Fibroblast of skin of left quadriceps (primary cell): Measurements from ENCODE around the gene GPLD1.
"Not testable (repeated sequence)": the region's sequence is repeated elsewhere in the genome, so short reads cannot be mapped to it uniquely, and the experiment has no call there.

Experiments
- DNase-seq, 2 experiments: peaks; one replicate each; pipeline ENCODE4 v3.0.0-alpha.2; 2013; ENCODE audit warnings: low read depth in 2 of 2

The GPLD1 gene, protein sequence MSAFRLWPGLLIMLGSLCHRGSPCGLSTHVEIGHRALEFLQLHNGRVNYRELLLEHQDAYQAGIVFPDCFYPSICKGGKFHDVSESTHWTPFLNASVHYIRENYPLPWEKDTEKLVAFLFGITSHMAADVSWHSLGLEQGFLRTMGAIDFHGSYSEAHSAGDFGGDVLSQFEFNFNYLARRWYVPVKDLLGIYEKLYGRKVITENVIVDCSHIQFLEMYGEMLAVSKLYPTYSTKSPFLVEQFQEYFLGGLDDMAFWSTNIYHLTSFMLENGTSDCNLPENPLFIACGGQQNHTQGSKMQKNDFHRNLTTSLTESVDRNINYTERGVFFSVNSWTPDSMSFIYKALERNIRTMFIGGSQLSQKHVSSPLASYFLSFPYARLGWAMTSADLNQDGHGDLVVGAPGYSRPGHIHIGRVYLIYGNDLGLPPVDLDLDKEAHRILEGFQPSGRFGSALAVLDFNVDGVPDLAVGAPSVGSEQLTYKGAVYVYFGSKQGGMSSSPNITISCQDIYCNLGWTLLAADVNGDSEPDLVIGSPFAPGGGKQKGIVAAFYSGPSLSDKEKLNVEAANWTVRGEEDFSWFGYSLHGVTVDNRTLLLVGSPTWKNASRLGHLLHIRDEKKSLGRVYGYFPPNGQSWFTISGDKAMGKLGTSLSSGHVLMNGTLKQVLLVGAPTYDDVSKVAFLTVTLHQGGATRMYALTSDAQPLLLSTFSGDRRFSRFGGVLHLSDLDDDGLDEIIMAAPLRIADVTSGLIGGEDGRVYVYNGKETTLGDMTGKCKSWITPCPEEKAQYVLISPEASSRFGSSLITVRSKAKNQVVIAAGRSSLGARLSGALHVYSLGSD

DNA sequence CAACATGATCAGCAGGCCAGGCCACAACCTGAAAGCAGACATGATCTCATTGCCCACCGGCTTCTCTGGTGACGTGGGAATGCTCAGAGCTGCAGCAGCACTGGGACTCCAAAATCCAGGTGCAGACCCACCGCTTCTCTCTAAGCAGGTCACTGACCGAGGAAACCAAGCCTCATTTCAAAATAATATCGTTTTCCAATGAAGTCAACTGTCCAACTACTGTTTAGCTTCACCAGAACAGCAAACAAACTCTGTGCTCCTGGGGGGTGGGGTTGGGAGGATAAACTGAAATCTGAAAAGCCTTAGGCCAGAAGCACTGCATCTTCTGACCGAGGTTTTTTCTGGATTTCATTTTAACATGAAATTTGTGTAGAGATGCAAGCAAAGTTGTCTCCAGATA, at the start of gene GPLD1:
TSS of gene GPLD1 (minus strand) at position 109 of the 400 bp plus-strand sequence. CDS start at position 42, 67 bp downstream.
- DNase-seq, result no peak

DNA sequence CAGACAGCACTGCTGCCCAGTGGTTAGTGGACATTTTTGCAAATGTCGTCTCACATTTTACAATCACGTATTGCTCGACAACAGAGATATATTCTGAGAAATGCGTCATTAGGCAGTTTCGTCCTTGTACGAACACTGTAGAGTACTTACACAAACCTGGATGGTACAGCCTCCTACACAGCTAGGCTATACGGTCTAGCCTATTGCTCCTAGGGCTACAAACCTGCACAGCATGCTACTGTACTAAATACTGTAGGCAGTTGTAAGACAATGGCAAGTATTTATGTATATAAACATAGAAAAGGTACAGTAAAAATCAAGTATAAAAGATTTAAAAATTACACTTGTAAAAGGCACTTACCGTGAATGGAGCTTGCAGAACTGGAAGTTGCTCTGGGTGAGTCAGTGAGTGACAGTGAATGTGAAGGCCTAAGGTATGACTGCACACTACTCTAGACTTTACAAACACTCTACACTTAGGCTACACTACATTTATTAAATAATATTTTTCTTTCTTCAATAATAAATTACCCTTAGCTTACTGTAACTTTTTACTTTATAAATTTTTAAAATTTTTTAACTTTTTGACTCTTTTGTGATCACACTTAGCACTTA, 48.5 kb upstream of the GPLD1 start:
- DNase-seq, result no peak

DNA sequence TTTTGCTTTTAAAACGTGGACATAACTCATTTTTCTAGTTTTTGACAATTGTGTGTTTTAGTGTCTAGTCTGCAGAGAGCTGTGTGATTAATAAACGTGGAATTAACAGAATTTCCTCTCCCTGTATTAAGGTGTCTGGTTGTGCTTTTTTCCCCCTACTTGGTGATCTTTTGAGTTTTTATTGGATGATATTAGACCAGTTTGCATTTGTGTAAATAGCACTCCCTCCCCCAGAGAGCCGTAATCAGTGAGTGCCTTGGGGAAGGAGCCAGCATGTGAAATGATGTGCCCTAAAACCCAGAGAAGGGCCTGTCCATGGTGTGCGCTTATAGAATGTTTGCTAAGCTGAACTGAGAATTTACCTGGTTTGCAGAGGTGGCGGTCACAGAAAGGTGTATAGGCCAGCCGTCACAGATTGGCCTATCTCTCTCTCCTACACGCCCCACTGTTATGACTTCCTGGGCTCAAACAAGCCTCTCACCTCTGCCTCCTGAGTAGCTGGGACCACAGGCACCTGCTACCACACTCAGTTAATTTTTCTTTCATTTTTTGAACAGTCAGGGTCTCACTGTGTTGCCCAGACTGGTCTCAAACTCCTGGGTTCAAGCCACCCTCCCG, 47.8 kb upstream of the GPLD1 start:
- DNase-seq, result no peak

DNA sequence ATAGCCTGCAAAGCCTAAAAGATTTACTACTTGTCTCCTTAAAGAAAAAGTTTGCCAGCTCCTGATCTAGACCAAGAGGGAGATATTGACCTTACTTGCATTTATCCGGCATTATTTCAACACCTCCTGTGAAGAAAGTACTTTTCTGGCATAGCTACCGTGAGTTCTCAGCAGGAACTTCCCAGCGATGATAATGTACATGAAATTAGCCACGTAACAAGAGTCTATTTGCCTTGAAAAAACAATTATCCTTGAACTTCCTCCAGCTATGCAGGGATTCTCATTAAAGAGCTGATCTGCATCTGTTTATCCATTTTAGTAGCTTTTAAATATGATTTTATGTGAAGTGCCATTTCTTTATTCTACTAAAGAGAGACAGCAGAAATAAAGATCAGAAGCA, 47.1 kb upstream of the GPLD1 start:
- DNase-seq, result no peak

DNA sequence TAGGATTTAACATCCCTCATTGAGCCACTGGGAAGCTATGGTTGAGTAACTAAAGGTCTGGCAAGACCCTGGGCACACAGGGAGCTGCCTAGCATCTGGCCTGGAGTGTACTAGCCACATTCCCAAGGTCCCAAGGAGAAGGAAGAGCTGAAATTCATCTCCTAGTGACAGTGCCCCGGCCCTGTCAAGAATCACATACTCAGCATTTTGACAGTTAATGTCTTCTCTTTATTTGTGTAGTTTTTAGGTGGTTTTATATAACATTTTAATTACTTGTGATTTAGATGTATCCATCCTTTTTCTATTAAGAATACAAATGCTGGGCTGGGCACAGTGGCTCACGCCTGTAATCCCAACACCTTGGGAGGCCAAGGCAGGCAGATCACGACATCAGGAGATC, 45.8 kb upstream of the GPLD1 start:
- no peak for DNase-seq

DNA sequence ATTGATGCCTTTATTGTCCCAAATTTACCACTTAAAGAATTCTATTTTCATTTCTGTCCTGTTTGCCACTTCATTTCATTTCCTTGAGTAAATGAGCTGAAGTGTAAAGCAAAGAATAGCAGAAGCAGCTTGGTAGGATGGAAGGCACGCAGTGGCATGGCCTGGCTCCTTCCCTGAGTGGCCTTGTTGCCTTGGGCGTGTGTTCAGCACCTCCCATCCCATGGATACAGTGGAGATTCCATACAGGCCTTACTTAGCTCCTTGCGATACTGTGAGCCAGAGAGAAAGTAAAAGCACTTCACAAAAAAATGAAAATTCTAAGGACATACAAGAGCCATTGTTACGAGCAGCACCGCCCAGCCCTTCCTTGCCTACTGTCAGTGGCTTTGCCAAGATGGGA, 45.0 kb upstream of the GPLD1 start:
- DNase-seq, result no peak

DNA sequence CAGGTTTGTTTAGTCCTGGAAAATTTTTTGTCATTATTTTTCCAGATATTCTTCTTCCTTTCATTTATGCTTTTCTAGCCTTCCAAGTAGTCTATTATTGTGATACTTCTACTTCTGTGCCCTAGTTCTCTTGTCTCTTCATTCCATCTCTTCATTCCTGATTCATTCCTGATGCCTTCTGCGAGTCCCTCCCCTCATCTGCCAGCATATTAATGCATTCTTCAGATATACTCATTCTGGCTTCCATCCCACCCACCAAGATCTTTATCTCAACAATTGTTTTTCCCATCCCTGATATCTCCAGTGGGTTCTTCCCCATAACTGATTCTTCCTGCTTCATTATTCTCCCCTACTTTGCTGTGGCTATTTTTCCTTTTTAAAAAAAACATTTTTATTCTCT, 40.6 kb upstream of the GPLD1 start:
- DNase-seq, result no peak

DNA sequence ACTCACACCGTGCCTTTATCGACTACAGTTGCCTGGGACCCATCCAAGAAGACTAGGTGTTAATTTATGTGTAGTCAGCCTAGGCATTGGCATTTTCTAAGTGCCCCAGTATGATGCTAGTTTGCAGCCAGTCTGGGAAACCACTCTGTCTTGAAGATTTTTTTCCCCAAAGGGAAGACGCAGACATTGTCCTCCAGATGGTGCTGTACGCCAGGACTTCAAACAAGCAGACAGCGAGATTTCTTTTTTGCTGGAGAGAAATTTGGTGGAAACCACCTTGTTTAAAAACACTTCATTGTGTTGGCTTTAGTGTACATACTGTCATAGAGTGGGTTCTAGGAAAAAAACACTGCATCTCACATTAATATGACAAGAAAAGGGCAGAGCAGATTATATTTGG, 35.4 kb upstream of the GPLD1 start:
- peak in 1 of 2 experiments; percentile 9 for DNase-seq

DNA sequence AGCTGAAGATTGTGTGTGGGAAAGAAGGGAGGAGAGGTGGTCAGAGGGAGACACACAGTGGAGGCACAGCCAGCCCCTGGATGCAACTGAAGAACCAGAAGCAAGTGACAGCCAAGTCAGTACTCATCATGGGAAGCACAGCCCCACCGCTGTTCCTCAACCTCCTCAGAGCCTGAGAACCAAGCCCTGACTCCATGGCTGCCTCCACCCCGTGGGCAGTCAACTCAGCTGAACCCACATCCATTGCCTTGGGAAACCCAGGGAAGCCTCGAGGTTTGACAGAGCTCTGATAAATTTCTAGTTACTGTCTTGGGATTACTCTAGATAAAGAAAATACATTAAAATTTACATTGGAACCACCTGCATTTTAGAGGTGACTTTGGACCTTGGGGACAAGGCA, 35.0 kb upstream of the GPLD1 start:
- DNase-seq, result no peak

DNA sequence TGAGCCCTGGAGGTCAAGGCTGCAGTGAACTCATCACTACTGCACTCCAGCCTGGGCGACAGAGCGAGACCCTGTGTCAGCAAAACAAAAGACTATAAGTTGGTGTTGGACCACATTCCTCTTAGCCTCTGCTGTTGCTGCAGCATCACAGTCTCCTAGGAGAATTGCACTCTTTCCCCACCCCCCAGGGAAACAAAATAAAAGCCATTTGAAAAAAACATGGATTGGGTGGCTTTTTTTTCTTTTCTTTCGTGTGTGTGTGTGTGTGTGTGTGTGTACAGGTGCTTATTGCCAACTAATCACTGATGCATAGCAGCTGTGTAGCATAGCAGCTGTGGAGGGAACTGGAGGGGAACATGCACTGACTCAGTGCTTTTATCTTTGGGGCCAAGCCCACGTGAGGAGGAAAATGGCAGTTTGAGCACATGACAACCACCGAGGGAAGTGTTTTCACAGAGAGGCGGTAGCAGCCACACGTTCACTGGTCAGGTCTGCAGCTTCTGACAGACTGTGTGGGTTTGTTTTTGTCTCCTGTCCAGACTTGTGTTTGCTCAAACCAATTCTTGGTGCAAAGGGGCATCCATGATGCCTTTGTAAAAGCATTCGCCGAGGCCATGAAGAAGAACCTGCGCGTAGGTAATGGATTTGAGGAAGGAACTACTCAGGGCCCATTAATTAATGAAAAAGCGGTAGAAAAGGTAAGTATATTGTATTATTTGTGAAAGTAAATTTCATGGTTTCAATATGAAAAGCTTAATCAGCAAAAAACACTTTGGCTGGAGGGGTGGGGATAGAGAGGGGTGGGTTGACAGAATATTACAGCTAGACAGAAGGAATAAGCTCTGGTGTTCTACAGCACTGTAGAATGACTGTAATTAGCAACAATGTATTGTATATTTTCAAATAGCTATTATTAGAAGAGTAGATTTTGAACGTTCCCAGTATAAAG, 33.1 kb upstream of the GPLD1 start:
- DNase-seq, result no peak

DNA sequence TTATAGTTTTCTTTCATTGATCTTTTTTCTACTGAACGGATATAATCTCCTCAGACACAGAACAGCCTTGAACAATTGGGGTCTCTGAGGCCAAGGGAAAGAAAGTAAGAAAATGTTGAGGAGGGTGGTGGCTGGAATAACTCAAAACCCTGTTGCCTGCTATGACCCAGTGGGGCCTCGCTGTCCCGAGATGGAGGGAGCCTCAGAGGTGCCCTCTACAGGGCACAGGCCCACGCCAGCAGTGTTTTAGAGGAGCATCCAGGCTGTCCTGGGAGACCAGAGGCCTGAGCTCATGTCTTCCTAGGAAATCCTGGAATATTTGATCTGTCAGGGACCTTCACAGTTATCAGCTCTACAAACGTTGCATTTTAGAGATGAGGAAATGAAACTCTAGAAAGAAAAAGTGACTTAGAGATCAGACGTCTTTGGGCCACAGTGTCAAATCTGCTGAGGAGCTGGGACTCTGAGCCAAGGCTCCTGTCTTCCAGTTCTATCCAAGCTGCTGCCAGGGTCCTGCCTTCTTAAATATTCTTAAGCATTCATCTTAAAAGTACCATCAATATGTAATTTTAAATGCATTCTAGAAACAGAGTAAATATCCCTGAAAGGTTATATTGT, 31.7 kb upstream of the GPLD1 start:
- DNase-seq, result no peak

DNA sequence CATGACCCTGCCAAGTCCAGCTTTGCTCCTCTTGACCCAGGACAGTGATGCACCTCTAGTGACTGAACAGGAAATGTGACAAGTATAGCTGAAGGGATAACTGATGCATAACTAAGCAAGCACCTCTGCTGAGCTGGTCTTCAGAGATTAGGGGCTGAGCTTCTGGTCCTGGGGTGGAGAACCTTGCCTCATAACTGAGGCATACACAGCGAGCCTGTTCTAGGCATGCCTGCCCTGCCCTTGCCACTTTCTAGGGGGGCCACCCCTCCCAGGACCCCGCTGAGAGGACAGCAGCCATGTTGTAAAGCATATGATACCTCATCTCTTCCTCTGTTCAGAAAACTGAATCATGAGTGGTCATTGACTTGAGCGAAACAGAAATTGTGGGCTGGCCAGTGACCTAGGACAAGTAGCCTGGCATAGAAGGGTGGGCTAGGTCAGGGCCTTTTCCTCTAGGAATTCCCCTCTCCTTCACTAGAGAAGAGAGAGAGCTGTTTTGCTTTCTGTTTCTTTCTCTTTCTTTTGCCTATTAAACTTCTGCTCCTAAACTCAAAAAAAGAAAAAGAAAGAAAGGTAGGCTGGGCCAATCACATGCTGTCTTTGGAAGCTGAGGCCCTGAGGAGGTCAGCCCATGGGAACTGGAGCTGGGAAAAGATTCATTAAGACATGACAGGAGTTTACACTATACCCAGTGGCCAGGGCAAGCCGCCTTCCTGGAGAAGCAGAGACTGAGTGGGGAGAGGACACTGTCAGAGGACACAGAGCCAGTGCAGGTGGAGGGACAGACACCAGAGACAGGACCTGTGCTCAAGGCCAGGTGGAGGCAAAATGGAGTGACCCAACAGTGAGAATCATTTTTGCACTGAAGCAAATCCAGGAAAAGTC, 28.5 kb upstream of the GPLD1 start:
- DNase-seq, result no peak

DNA sequence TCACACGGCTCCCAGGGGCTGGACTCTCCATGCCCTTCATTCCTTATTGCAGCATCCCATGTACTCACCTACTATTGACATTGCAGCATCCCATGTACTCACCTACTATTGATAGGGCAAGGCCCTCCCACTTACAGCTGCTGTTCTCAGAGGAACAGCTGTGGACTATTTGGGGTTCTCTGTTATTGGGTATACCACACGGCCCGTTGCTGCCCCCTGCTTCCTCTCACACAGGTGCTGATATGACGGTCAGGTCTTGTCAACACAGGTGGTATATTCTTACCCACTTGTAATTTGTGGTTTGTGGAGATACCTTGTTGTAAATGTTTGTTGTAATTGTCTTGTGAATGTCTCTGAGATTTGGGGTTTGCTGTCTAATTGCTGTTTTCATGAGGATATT, 24.2 kb upstream of the GPLD1 start:
- DNase-seq, result no peak

DNA sequence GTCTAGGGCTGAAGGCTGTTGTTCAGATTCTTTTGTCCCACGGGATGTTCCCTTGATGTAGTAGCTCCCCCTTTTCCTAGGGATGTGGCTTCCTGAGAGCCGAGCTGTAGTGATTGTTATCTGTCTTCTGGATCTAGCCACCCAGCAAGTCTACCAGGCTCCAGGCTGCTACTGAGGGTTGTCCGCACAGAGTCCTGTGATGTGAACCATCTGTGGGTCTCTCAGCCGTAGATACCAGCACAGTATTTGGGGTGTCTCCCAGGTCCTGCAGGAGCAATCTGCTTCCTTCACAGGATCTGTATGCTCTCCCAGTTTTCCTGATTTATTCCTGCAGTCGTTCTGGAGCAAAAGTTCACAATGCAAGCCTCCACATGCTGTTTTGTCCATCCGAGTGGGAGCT, 22.6 kb upstream of the GPLD1 start:
- DNase-seq, result not testable (repeated sequence)

DNA sequence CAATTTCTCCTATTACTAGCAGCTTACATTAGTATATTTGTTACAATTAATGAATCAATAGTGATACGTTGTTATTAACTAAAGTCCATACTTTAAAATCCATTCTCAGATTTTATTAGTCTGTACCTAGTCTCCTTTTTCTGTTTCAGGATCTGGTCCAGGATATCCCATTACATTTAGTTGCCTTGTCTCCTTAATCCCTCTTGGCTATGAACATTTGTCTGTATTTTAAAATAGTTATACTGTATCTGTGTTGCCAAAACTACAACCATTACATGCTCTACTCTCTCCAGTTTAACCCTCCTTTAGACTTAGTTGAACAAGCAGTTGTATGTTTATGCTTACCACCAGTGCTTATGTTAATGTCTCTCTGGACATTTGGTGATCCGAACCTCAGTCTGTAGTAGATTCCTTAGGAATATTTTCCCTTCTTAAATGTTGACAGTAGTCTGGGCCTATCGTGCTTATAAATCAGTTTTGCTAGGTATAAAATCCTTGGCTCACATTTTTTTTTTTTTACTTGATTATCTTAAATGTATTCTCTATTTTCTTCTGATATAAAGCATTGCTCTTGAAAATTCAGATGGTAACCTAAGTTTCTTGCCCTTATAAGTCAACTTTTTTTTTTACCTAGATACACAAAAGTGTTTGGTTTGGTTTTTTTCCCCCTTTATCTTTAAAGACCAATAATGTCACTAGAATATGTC, 17.6 kb upstream of the GPLD1 start:
- DNase-seq, result no peak

DNA sequence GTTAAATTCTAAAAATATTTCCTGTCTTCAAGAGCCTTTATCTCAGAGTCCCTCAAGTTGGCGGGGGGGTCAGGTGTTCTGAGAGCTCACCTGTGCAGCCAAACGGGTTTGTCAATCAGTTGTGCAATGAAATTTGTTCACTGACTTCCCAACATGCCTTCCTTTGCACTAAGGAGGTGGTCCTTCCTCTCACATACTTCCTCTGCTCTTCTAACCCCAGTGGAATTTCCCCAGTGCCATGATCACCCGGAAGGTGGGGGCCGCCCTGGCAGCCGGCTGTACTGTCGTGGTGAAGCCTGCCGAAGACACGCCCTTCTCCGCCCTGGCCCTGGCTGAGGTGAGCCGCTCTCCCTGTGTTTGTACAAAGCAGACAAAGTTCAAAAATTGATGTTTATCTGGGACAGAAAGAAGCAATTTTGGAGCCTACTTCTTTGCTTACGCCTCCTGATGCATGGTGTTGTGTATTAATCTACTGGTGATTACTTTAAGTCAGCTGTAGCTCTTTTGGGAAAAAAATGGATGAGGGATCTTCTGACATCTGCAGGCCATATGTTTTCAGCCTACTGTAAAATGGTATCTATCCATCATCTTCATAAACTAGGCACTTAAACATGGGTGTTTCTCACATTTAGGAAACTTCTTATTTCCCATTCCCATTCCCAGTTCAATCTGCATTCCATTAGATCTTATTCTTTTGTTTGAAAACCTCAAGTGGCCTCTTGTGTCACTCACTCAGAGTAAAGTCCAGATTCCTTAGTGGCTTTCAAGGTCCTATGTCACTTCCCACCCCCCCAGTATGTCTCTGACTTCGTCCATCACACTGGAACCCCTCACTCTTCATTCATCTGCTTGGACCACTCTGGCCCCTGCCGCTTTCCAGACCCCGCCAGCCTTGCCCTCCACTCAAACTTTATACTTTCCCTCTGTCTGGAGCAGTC, 15.5 kb upstream of the GPLD1 start:
- no peak for DNase-seq

DNA sequence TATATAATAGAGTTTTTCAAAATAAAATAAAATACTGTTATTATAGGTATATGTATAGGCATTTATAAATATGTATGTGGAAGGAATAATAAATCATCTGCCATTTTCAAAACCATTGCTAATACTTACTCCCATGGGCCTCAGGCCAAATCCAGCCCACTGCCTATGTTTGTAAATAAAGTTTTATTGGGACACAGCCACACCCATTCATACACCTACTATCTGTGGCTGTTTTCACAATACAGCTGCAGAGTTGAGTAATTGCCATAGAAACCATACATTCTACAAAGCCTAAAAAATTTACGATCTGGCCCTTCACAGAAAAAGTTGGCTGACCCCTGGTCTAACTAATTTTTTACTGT, 14.9 kb upstream of the GPLD1 start:
- DNase-seq, result no peak

DNA sequence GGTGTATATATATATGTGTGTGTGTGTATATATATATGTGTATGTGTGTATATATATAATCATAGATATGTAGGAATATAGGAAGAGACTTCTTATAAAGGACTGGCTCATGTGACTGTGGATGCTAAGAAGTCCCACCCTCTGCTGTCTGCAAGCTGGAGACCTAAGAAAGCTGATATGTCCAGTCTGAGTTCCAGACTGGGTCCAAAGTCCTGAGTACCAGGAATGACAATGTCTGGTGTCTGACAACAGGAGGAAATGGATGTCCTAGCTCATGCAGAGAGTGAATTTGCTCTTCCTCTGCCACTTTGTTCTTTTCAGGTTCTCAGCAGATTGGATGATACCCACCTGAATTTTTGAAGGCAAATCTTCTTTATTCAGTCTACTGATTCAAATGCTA, 12.5 kb upstream of the GPLD1 start:
- no peak for DNase-seq
